KOPT-K1 (cell line): ENCODE measurements around the gene OTX1.
"Not testable (repeated sequence)": the region's sequence is repeated elsewhere in the genome, so short reads cannot be mapped to it uniquely, and the experiment has no call there.

Experiments used
- H3K27ac ChIP-seq: fragments of 200-600 bp; sonication (generic); 2 replicates; pipeline ENCODE4 v1.5.1; 2016; ENCODE audit warnings: antibody characterized with exemption, mild to moderate bottlenecking, low read depth, low read length; ENCODE audit not compliant: poor library complexity, severe bottlenecking
- H3K36me3 ChIP-seq: fragments of 200-600 bp; sonication (generic); 2 replicates; pipeline ENCODE4 v1.5.1; 2017; ENCODE audit warnings: antibody characterized with exemption, mild to moderate bottlenecking, low read length, moderate library complexity; ENCODE audit not compliant: insufficient read depth
- H3K9me3 ChIP-seq: fragments of 200-600 bp; sonication (generic); 2 replicates; pipeline ENCODE4 v1.5.1; 2017; ENCODE audit warnings: antibody characterized with exemption, low read length, mild to moderate bottlenecking; ENCODE audit not compliant: insufficient read depth, poor library complexity, severe bottlenecking

Gene OTX1

DNA sequence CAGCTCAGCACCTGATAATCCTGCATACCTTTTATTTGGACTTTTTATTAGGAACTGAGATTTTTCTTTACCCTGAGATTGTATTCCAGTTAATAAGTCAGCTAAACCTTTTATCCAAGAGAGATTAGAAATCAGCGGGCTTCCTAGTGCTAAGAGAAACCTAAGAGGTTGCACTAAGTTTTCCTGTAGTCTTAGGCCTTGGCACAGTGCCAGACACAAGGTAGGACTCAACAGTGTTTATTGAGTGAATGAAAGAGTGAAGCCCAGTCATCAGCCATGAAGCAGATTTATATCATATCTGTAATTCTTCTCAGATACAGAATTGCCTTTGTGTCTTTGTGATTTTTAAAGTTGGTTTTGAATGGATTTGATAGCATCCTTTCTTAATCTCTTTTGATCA, 13.6 kb downstream of the OTX1 start:
- H3K27ac ChIP-seq, result no peak overlapping the region
- H3K9me3 ChIP-seq, result no peaks in the 10 kb centered on the region
- no peaks in the 10 kb centered on the region for H3K36me3 ChIP-seq

DNA sequence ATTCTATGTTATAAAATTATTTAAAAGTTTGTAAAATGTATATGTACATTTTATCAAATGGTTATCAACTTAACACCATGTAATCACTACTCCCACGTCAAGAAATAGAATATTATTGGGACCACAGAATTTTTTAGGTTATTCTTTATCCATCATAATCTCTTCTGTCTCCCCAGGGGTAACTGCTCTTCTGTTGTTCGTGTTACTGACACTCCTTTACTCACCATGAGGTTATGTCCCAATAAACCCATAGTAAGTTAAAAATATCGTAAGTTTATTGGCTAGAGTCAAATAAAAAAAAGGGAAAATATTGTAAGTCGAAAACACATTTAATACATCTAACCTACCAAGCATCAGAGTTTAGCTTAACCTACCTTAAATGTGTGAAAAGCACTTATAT, 14.0 kb downstream of the OTX1 start:
- no peaks in the 10 kb centered on the region for H3K9me3 ChIP-seq

DNA sequence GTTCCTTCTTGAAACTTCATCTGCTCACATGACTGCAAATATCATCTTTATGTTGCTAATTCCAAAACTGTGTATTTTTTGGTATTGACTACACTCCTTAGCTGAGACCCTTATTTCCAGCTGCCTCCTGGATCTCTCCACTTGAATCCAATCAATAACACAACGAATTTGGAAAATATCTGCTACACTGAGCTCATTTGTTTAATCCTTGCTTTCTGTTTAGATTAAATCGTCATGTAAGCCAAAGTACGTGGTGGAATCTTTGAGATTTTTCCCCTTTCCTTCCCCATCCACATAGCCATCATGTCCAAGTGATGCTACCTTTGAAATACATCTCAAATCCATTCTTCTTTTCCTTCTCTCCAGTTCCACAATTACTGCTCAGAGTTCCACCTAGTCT, 15.6 kb downstream of the OTX1 start:
- Histone ChIP-seq H3K27ac (no peak overlapping the region), H3K9me3 (no peaks in the 10 kb centered on the region)

More for the DNA sequence above, 14.0 kb downstream of the OTX1 start:
- H3K27ac ChIP-seq, result no peak overlapping the region
- no peaks in the 10 kb centered on the region for H3K36me3 ChIP-seq

GRCh38 chr2:63066838-63067237, 16.2 kb downstream of the OTX1 start:
- Histone ChIP-seq H3K27ac (no peak overlapping the region), H3K36me3 (no peaks in the 10 kb centered on the region), H3K9me3 (no peaks in the 10 kb centered on the region)

More for the DNA sequence above, 15.6 kb downstream of the OTX1 start:
- no peaks in the 10 kb centered on the region for H3K36me3 ChIP-seq

DNA sequence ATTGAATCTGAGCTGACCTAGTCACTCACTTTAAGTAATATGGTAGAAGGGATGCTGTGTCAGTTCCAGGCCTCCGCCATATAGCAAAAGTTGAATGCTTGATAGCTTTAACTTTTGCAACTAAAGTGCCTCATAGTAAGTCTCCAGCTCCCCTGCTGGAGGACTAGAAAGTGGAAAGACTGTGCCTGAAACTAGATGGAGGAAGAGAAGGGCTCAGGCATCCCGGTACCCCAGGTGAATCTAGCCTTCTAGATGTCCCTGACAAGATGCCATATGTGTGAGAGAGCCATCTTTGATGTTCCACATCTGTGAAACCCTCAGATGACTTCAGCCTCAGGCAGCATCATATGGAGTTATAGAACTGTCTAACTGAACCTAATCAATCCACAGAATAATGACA, 21.0 kb downstream of the OTX1 start:
- H3K9me3 ChIP-seq, result no peaks in the 10 kb centered on the region
- H3K27ac ChIP-seq, result no peak overlapping the region
- no peaks in the 10 kb centered on the region for H3K36me3 ChIP-seq

DNA sequence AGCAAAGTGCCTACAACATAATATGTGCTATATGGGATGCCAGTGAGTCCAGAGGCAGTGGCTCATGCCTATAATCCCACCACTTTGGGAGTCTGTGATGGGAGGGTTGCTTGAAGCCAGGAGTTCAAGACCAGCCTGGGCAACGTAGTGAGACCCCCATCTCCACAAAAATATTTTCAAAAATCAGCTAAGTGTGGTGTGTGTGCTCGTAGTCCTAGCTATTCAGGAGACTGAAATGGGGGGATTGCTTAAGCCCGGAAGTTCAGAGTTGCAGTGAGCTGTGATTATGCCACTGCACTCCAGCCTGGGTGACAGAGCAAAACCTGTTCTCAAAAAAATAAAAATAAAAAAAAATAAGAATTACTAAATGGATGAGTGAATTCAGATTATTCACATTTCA, 23.4 kb downstream of the OTX1 start:
- H3K36me3 ChIP-seq, result no peaks in the 10 kb centered on the region
- H3K27ac ChIP-seq, result no peak overlapping the region
- H3K9me3 ChIP-seq, result no peaks in the 10 kb centered on the region

- not testable (repeated sequence) for H3K9me3 ChIP-seq, H3K27ac ChIP-seq, H3K36me3 ChIP-seq
These were observed 23.8 kb downstream of the OTX1 start for GRCh38 chr2:63074399-63074798.

DNA sequence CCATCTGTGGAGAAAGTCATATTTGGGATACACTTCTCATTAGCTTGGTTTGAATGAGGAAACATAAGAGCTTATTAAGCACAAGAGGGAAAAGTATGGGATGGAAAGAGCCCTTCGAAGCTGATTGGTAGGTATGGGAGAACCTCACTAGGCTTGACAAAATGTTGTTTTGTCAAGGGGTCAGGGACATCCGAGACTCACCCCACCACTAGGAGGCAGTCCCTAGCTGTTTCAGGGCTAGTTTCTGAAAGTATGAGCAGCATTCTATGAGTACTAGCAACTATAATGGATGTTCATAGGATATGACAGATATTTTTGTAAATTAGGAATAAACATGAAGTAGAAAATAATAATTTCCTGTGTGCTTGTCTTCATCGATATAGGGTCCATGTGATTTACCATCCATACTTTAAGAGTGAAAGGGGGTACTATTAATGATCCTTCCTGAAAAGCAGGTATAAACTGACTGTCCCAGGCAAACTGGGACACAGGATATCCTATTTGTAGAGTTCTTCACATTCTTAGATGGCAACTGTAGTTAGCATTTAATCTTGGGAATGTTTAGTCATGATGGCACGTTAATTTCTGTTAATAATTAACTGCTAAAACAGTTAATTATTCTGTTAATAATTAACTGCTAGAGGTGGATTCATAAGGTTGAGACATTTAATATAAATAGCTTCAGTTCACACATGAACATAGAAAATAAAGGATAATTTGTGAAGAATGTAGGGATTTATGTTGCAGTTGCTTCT, 28.4 kb downstream of the OTX1 start:
- H3K36me3 ChIP-seq, result no peaks in the 10 kb centered on the region
- no peaks in the 10 kb centered on the region for H3K9me3 ChIP-seq
- H3K27ac ChIP-seq, result no peak overlapping the region

DNA sequence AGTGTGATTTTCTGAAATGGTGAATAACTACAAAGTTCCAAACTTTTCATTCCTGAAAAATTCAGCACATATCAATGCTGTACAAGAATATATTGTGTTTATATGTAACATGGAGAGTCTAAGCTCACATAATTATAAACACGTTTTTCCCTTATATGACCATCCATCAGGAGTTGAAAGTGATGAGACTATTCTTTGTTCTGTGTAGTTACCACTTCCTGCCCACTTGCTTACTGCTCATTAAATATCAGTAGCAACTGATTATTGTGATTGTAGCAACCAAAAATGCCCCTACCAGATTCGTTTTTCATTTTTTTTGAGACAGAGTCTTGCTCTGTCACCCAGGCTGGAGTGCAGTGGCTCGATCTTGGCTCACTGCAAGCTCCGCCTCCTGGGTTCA, 30.8 kb downstream of the OTX1 start:
- Histone ChIP-seq H3K9me3 (no peaks in the 10 kb centered on the region), H3K27ac (no peak overlapping the region), H3K36me3 (no peaks in the 10 kb centered on the region)

DNA sequence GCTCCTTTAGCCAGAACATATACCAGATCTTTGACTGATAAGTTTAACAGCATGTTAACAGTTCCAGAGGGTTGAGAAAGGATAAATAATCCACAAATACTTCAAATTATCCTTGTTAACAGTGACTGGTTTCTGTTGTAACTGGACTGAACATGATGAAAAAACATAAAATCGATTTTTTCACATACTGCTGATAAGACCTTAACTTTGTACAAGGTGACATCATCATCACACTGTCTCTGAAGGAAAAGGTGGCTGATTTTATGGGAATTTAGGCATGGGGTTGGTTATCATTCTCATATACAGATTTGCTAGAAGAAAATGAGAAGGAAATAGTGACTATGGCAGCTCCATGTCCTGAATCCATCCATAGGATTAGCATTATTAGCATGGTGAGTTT, 36.1 kb downstream of the OTX1 start:
- no peak overlapping the region for H3K27ac ChIP-seq
- H3K36me3 ChIP-seq, result no peaks in the 10 kb centered on the region
- no peaks in the 10 kb centered on the region for H3K9me3 ChIP-seq

DNA sequence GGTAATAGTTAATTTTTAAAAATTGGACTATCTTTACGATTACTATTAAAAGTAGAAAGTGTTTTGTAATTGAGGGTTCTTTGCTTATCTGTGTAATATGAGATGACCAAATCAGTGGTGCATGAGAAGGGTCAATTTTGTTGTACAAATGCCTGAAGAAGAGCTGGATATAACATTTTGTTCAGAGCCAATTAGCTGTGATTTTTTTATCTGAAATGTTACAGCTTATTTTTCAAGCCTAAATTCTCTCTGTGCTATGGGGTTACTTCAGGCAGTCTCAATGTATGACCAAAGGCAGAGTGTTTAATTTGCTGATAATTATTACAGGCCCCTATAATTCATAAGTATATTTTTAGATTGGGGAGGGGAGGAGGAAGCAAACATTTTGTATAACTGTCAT, 41.8 kb downstream of the OTX1 start:
- no peaks in the 10 kb centered on the region for H3K9me3 ChIP-seq
- no peak overlapping the region for H3K27ac ChIP-seq
- H3K36me3 ChIP-seq, result no peaks in the 10 kb centered on the region

DNA sequence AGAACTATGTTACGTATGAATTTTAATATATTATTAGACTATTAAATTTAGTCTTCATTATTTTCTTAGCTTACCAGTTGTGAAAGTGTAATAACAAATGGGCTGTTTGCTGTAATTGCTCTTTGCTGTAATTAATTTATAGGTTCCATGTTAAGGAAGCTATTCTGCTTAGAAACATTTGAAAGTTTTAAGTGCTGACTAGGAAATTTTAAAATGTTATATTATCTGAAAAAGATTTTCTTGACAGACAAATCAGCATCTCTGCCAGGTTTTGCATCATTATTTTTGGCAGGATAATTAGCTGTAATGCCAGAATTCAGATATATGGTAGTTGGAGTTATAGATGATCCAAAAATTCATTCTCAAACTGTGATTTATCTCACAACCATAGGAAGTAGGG, 42.2 kb downstream of the OTX1 start:
- Histone ChIP-seq H3K9me3 (no peaks in the 10 kb centered on the region), H3K36me3 (no peaks in the 10 kb centered on the region), H3K27ac (no peak overlapping the region)

DNA sequence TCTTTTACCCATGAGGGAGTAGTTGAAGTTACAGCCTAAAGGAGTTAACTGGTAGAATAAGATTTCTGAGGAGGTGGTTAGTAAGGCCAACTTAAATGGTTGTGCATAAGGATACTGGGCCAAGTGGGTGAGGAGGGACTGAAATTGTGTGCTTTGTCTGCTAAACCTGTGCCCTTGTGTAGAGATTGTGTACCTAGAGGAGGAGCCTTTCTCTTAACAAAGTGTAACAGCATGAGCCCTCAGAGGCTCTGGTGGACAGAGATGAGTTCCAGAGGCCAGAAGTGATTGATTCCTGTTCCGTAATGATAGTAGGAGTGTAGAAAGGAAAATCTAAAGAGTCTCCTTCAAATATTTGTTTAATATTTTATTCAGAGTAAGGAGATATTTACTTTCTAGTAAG, 42.9 kb downstream of the OTX1 start:
- no peak overlapping the region for H3K27ac ChIP-seq
- H3K36me3 ChIP-seq, result no peaks in the 10 kb centered on the region
- no peaks in the 10 kb centered on the region for H3K9me3 ChIP-seq

- H3K27ac ChIP-seq, result no peak overlapping the region
- no peaks in the 10 kb centered on the region for H3K9me3 ChIP-seq
- H3K36me3 ChIP-seq, result no peaks in the 10 kb centered on the region
These were observed 45.9 kb downstream of the OTX1 start for GRCh38 chr2:63096491-63096890.

GRCh38 chr2:63099032-63099431, 48.4 kb downstream of the OTX1 start:
- Histone ChIP-seq H3K27ac (no peak overlapping the region), H3K36me3 (no peaks in the 10 kb centered on the region), H3K9me3 (peaks cover 8% of the 10 kb centered on the region)

- H3K36me3 ChIP-seq, result no peaks in the 10 kb centered on the region
These were observed 51.3 kb downstream of the OTX1 start for GRCh38 chr2:63101954-63102353.

More at GRCh38 chr2:63101954-63102353, 51.3 kb downstream of the OTX1 start:
- H3K27ac ChIP-seq, result no peak overlapping the region
- peaks cover 30% of the 10 kb centered on the region for H3K9me3 ChIP-seq
